ENCODE results near the gene GRIP1.

Gene GRIP1

DNA sequence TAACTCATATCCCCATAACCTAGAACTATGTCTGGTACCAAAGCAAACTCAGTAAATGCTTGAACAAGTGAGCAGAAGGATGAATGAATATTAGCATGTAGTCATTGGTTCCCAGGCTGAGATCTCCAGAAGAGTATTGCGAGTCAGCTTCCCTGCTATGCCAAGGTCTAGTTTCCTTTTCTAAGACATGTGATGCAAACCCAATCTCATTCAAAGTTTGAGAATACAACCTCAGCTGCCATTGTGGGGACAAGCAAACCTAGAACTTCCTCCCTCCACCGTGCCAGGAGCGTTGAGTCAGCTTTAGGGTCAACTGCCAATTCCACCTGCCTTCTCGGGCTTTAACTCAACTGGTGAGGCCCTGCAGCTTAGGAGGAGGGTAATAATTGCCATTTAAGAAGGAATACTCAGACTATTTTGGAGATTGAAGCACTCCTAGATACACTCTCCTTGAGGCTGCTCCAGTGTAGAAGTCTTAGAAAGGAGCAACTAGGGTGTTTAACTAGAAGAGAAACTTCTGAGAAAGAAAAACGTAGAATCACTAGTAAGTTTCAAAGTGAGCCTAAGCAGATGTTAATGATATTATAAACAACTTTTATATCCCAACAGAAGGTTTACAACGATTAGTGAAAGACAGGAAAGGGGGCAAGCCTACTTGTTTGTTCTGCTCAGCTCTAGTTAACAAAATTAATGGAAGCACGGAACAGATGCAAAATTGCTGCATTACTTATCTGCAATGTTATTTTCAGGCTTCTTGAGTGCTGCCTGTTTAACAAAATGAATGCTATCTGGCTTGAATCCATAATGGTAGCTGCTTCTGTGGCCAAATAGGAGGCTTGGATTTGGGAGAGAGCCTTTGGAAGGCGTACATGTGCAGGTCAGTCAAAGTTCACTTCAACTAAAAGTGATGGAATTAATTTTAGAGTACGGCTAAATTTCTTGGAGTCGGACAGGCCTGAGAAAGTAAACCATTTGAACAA lies 279.7 kb downstream of the GRIP1 start:
- TF ChIP-seq, protein P1, sequence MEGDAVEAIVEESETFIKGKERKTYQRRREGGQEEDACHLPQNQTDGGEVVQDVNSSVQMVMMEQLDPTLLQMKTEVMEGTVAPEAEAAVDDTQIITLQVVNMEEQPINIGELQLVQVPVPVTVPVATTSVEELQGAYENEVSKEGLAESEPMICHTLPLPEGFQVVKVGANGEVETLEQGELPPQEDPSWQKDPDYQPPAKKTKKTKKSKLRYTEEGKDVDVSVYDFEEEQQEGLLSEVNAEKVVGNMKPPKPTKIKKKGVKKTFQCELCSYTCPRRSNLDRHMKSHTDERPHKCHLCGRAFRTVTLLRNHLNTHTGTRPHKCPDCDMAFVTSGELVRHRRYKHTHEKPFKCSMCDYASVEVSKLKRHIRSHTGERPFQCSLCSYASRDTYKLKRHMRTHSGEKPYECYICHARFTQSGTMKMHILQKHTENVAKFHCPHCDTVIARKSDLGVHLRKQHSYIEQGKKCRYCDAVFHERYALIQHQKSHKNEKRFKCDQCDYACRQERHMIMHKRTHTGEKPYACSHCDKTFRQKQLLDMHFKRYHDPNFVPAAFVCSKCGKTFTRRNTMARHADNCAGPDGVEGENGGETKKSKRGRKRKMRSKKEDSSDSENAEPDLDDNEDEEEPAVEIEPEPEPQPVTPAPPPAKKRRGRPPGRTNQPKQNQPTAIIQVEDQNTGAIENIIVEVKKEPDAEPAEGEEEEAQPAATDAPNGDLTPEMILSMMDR (IDR thresholded peaks at IDR 0.05; ENCODE audit: low read depth, low read length) = no peak
- no peak overlapping the region for H3K4me3 ChIP-seq (ENCODE audit: low read depth, low read length)

DNA sequence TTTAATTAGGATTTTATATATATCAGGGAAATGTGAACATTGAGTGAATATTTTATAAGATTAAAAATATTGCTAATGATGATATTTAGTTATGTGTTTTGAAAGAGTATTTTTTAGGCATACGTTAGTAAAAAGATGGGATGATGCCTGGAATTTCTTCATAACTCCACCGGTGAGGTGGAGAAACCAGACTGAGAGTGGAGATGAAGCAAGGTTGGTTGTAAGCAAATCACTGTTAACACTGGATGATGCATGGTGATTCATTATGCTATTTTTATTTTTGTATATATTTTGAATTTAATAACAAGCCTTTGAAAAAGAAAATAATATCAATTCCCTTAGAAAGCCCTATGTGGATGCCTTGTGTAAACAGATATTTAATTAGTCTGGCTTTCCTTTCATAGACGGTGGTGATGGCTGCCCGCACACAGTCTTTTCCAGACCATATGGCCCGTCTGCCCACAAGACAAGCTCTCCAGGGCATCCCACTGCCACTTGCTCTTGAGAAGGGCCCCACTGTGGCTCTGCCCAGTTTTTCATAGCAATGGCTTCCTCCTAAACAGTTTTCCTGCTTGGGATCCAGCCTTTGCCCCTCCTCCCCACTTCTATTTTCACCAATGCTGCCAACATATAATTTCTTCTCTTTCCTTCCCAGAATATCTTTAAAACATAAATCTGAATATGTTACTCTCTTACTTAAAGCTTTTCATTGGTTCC lies 281.1 kb downstream of the GRIP1 start:
- no peak overlapping the region for H3K4me3 ChIP-seq (ENCODE audit: low read depth, low read length)
- TF ChIP-seq, protein P1 (IDR thresholded peaks at IDR 0.05; ENCODE audit: low read depth, low read length) = no peak

DNA sequence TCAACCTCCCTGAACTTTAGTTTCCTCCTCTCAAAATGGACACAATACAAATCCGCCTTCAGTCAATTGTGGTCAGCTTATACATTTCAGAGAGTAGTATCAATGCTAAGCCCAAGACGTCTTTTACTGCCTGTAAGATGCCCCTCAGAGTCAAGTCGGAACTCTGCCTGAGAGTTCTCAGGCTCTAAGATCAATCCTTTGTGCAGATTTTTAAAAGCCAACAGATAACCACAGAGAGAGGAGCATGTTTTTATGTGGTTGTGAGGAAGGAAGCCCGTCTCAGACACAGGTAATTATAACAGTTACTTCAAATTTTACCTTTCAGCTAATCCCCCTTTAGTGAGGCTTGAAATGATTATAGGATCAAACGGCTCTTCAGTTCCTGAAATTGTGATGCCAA lies 285.0 kb downstream of the GRIP1 start:
- H3K4me3 ChIP-seq (ENCODE audit: low read depth, low read length) = no peak overlapping the region

DNA sequence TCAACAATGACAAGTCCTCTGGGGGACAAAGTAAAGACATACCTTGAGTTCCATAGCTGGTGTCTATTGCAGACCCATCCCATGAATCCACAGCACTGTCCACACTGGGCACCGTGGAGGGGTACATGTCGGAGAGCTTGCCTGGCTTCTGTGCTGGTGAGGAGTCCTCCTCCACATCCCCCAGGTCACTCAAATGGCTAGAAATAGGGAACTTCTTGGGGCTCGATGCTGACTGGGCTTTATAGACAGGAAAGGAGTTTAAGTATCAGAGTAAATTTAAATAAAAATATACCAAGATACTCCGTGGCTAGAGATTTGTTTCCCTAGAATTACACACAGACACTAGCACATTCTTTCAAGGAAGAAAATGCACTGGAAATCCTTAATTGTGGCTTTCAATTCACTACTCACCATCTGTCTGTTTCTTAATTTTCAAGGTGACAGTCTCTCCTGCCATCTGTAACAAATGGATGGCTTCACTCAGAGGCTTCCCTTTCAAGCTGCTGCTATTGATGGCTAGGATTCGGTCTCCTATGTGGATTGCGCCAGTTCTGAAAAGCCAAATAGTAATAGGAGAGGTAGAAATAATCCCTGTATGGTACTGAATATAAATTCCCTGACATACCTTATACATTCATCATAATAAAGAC lies 286.5 kb downstream of the GRIP1 start:
- TF ChIP-seq, protein P1 (IDR thresholded peaks at IDR 0.05; ENCODE audit: low read depth, low read length) = no peak
- no peak overlapping the region for H3K4me3 ChIP-seq (ENCODE audit: low read depth, low read length)

More for the DNA sequence above, 285.0 kb downstream of the GRIP1 start:
- TF ChIP-seq, protein P1 (IDR thresholded peaks at IDR 0.05; ENCODE audit: low read depth, low read length) = no peak

DNA sequence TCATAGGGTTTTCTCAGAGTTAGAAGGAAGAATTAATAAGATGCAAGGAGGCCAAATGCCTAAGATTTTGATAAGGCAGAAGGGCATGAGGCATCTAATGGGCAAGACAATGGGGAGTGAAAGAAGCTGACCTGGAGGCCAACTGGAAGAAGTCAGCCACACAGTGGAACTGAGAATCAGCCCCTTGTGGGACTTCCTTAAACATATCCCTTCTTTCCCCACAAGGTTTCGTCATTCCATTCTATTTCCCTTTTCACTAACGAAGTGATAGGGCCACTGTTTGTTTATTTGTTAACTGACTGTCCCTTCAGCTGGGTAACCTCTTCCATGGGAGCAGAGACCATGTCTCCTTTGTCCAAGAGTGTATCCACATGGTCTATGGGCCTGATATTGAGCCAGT lies 290.4 kb downstream of the GRIP1 start:
- H3K4me3 ChIP-seq (ENCODE audit: low read depth, low read length) = no peak overlapping the region

DNA sequence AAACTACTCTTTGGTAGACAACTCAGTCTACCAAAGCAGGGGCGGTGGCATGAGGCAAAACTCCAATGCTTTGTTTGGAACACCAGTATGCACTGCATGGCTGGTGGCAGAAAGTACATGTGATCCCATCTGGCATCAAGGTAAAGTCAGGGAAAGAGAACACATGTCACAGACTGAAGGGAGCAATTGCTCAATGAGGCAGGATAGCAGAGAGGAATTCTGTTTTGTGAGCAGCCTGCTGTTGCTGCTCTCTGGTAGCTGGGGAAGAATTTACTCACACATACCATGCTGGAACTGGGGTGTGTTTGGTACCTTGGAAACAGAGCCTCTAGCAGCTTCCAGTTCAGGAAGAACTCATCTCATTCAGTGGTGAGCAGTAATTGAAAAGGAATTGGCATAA lies 291.8 kb downstream of the GRIP1 start:
- no peak overlapping the region for H3K4me3 ChIP-seq (ENCODE audit: low read depth, low read length)
- TF ChIP-seq, protein P1 (IDR thresholded peaks at IDR 0.05; ENCODE audit: low read depth, low read length) = no peak

More for the DNA sequence above, 290.4 kb downstream of the GRIP1 start:
- TF ChIP-seq, protein P1 (IDR thresholded peaks at IDR 0.05; ENCODE audit: low read depth, low read length) = no peak
